ENCODE measurements around the gene EGF.

The EGF gene

GRCh38 chr4:109994415-109994827 is 81.7 kb downstream of the EGF start:
- no peak for DNase-seq (ENCODE audit: low read depth)

- no peak for DNase-seq (ENCODE audit: low read depth)
These were observed 83.8 kb downstream of the EGF start for GRCh38 chr4:109996526-109996925.

- DNase-seq (ENCODE audit: low read depth), result no peak
These were observed 86.3 kb downstream of the EGF start for GRCh38 chr4:109998867-109999584.

GRCh38 chr4:109999585-109999912 is 86.9 kb downstream of the EGF start:
- DNase-seq (ENCODE audit: low read depth), result no peak

- DNase-seq (ENCODE audit: low read depth), result no peak
These were observed 89.6 kb downstream of the EGF start for GRCh38 chr4:110002326-110002725.

- no peak for DNase-seq (ENCODE audit: low read depth)
These were observed 90.9 kb downstream of the EGF start for GRCh38 chr4:110003401-110004187.

- DNase-seq (ENCODE audit: low read depth), result no peak
These were observed 91.9 kb downstream of the EGF start for GRCh38 chr4:110004556-110004955.

GRCh38 chr4:110005461-110006056 is 92.9 kb downstream of the EGF start:
- no peak for DNase-seq (ENCODE audit: low read depth)

- no peak for DNase-seq (ENCODE audit: low read depth)
These were observed 94.5 kb downstream of the EGF start for GRCh38 chr4:110007217-110007616.

- DNase-seq (ENCODE audit: low read depth), result no peak
These were observed 95.9 kb downstream of the EGF start for GRCh38 chr4:110008540-110008939.

GRCh38 chr4:110009550-110009949 is 96.9 kb downstream of the EGF start:
- no peak for DNase-seq (ENCODE audit: low read depth)

- DNase-seq (ENCODE audit: low read depth), result no peak
These were observed 98.1 kb downstream of the EGF start for GRCh38 chr4:110010797-110011196.

GRCh38 chr4:110012917-110013316 is 100.2 kb downstream of the EGF start:
- DNase-seq (ENCODE audit: low read depth), result no peak

GRCh38 chr4:110014233-110014632 is 101.5 kb downstream of the EGF start:
- DNase-seq (ENCODE audit: low read depth), result no peak

- no peak for DNase-seq (ENCODE audit: low read depth)
These were observed 106.5 kb downstream of the EGF start for GRCh38 chr4:110019153-110019552.

GRCh38 chr4:110020139-110020538 is 107.5 kb downstream of the EGF start:
- no peak for DNase-seq (ENCODE audit: low read depth)

- no peak for DNase-seq (ENCODE audit: low read depth)
These were observed 108.2 kb downstream of the EGF start for GRCh38 chr4:110020646-110021443.

GRCh38 chr4:110022457-110022856 is 109.8 kb downstream of the EGF start:
- no peak for DNase-seq (ENCODE audit: low read depth)

- DNase-seq (ENCODE audit: low read depth), result no peak
These were observed 112.4 kb downstream of the EGF start for GRCh38 chr4:110025056-110025455.

- DNase-seq (ENCODE audit: low read depth), result no peak
These were observed 113.0 kb downstream of the EGF start for GRCh38 chr4:110025718-110026117.

GRCh38 chr4:110032603-110033002 is 119.9 kb downstream of the EGF start:
- DNase-seq (ENCODE audit: low read depth), result no peak

- DNase-seq (ENCODE audit: low read depth), result no peak
These were observed 120.8 kb downstream of the EGF start for GRCh38 chr4:110033355-110034025.
